Epithelial cell of esophagus (primary cell): Measurements from ENCODE around the gene NMU.
A peak's percentile ranks its signal among the peaks of the same experiment; 100 is the strongest.
"Not testable (repeated sequence)": the region's sequence is repeated elsewhere in the genome, so short reads cannot be mapped to it uniquely, and the experiment has no call there.

ENCODE experiments used
- DNase-seq: peaks from one replicate; pipeline ENCODE4 v3.0.0; 2010; ENCODE audit warnings: low read depth
- H3K4me3 ChIP-seq: 2 replicates; pipeline ENCODE4 v1.5.1; 2011; ENCODE audit warnings: mild to moderate bottlenecking, low read length, control low read depth
- TF ChIP-seq, protein P1 (sequence below): IDR thresholded peaks from 2 replicates; pipeline ENCODE4 v1.5.1; 2011; ENCODE audit warnings: low read depth, mild to moderate bottlenecking, low read length, control low read depth, inconsistent platforms; ENCODE audit not compliant: insufficient read depth; ENCODE audit errors: missing control alignments

NMU gene

DNA sequence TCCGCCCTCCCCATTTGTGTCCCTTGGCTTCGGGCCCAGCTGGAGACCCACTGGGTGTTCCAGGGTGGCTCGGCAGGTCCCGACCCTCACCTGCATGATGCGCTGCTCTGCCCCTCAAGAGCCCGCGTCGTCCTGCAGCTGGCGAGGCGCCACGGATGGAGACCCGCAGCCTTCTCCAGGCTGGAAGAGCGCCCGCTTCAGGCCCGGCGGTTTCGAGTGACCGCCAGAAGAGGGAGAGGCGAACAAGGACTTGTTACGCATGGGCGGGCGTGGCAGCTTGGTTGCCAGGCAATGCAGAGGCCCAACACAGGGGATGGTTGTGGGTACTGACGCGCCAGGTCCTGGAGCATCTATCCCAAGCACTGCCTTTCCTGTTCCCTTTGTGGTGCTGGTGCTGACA is 44.1 kb downstream of the NMU start, which contains the start of gene PDCL2:
Gene PDCL2, minus strand, starts transcription at position 232 of the 400 bp plus-strand sequence. Its CDS starts 136 bp downstream, at position 96.
- TF ChIP-seq, protein P1, sequence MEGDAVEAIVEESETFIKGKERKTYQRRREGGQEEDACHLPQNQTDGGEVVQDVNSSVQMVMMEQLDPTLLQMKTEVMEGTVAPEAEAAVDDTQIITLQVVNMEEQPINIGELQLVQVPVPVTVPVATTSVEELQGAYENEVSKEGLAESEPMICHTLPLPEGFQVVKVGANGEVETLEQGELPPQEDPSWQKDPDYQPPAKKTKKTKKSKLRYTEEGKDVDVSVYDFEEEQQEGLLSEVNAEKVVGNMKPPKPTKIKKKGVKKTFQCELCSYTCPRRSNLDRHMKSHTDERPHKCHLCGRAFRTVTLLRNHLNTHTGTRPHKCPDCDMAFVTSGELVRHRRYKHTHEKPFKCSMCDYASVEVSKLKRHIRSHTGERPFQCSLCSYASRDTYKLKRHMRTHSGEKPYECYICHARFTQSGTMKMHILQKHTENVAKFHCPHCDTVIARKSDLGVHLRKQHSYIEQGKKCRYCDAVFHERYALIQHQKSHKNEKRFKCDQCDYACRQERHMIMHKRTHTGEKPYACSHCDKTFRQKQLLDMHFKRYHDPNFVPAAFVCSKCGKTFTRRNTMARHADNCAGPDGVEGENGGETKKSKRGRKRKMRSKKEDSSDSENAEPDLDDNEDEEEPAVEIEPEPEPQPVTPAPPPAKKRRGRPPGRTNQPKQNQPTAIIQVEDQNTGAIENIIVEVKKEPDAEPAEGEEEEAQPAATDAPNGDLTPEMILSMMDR = no peak

DNA sequence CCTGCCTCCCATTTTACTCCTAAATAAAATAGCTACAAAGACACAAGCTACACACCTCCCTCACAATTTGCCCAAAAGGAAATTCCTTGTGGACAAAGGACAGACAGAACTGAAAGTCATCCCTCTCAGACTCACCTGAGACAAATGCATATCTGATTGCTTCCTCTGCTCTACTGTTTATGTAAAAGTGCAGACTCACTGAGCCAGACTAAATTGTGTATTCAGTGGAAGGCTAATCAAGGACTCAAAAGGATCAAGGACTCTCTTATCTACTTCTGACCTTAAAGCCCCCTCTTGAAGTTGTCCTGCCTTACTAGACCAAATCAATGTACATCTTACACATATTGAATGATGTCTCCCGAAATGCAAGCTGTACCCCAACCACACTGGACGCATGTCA is 47.9 kb downstream of the NMU start:
- H3K4me3 ChIP-seq = no peak overlapping the region
- DNase-seq = no peak
- TF ChIP-seq, protein P1 = no peak

More for the DNA sequence above, 44.1 kb downstream of the NMU start, which contains the start of gene PDCL2:
- no peak within 1 kb of the TSS for H3K4me3 ChIP-seq
- DNase-seq = no peak

DNA sequence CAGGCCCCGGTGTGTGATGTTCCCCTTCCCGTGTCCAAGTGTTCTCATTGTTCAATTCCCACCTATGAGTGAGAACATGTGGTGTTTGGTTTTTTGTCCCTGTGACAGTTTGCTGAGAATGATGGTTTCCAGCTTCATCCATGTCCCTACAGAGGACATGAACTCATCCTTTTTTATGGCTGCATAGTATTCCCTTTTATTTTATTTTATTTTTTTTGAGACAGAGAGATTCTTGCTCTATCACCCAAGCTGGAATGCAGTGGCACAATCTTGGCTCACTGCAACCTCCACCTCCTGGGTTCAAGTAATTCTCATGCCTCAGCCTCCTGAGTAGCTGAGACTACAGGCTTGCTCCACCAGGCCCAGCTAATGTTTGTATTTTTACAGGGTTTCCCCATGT is 53.3 kb downstream of the NMU start:
- H3K4me3 ChIP-seq, DNase-seq: not testable (repeated sequence)

DNA sequence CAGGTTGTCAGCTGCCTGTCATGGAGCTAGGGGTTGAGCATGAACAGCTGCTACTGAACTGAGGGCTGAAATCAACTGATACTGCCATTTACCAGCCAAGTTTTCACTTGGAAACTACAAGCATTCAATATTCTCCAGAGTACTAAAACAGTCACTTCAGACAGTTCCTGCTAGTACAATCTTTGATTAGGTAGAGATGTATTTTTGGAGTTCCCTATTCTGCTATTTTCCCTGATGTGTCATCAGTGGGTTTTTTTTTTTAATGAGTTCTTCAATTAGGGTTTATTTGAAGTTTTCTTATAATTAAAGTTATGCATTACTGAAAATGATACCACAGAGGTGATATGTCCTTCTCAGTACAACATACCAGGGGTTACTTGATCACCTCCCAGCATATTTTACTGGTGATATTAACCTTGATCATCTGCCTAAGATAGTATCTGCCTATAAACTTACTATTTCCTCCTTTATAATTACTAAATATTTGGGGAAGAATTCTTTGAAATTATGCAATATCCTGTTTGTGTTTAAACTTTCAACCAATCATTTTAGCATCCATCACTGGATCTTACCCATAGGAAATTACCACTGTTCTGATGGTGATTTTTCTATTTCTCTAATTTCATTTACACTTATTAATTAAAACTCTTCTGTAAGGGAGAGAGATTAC is 57.6 kb downstream of the NMU start:
- TF ChIP-seq, protein P1 = no peak
- DNase-seq = no peak
- no peak overlapping the region for H3K4me3 ChIP-seq

DNA sequence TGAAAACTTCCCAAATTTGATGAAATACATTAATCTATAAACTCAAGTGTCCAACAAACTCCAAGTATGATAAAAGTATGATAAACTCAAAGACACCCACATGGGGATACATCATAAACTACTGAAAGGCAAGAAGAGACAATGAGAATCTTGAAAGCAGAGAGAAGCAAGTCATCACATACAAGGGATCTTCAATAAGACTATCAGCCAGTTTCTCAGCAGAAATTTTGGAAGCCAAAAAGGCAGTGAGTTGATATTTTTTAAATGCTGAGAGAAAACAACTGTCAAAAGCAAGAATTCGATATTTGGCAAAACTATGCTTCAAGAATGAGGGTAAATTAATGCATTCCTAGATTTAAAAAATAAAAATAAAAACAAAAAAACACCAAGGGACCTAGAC is 60.6 kb downstream of the NMU start:
- DNase-seq = no peak
- no peak overlapping the region for H3K4me3 ChIP-seq
- TF ChIP-seq, protein P1 = no peak

DNA sequence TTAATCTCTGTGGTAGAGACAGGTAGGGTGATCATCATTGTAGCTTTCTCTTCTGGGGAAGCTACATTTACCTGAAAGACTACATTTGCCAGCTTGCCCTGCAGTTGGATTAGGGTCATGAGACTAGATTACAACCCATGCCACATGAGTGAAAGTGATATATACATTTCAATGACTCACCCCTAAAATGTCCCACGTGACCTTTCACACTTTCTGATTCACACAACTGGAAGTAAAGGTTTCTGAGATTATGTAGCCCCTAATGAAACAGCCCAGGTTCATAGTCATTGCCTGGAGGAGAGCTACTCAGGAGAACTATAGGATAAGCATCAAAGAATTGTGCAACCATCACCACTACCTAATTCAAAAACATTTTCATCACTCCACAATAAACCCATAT is 61.8 kb downstream of the NMU start:
- peak; percentile 39 for DNase-seq
- no peak overlapping the region for H3K4me3 ChIP-seq
- TF ChIP-seq, protein P1 = no peak

DNA sequence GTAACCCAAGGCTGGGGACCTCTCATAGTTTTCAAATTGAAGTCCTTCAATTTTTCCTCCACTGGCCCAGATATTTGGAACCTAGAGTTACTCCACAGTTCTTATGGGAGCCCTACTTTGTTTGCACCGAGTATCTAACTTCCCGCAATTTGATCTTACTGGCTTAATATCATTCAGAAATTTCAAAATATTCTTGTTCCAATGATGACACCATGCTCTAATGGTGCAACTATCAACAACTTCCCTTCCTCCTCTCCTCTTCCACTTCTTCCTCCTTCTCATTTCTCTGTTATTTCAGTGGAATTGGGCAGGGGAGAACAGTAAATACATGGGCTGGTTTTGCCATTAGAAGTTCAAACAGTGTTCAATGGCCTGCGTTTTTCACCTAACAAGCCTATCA is 64.3 kb downstream of the NMU start:
- DNase-seq = no peak
- TF ChIP-seq, protein P1 = no peak
- no peak overlapping the region for H3K4me3 ChIP-seq
